Measurements from ENCODE around the gene QRICH2. TPM values are rescaled to one million over a fixed set of nuclear protein-coding genes. Genes with fewer than 3 reads are reported as not detected.
"Not testable (repeated sequence)": the region's sequence is repeated elsewhere in the genome, so short reads cannot be mapped to it uniquely, and the experiment has no call there.

QRICH2 gene
- total RNA-seq, 1 donor from 2014 or later = 3.8 TPM

DNA sequence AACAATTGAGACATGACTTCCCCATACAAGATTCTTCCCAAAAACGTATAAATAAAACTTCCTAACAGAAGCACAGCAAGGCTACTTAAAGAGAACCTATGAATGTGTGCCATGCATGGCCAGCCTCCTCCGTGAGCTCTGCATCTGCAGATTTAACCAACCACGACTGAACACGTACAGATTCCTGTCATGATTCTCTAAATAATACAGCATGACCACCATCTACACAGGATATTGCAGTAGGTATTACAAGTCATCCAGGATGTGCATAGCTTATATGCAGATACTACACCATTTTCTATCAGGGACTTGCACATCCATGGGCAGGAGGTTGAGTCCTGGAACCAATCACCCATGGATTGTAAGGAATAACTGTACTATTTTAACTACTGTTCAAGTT lies 1.4 kb upstream of the QRICH2 start:
- Histone ChIP-seq H3K4me2 (ENCODE audit: low read length) (no peak overlapping the region), H4K20me1 (ENCODE audit: insufficient read depth, low read length) (peaks cover 7% of the 10 kb centered on the region), H3K27ac (ENCODE audit: low read depth, low read length) (no peak overlapping the region), H3K27me3 (ENCODE audit: insufficient read depth, low read length) (no peaks in the 10 kb centered on the region), H3K4me1 (ENCODE audit: insufficient read depth, low read length) (no peaks in the 10 kb centered on the region), H3K79me2 (ENCODE audit: insufficient read depth, low read length) (no peaks in the 10 kb centered on the region), H3K36me3 (ENCODE audit: insufficient read depth, low read length) (peaks cover 25% of the 10 kb centered on the region), H3K9ac (ENCODE audit: low read length) (no peak overlapping the region), H2AFZ (ENCODE audit: low read depth, low read length) (no peak overlapping the region), H3K4me3 (ENCODE audit: insufficient read depth, low read depth, low read length) (no peak overlapping the region), H3K9me3 (ENCODE audit: insufficient read depth, low read depth, low read length) (no peaks in the 10 kb centered on the region)
- Mint-ChIP-seq H3K36me3 (ENCODE audit: low read depth, unreplicated experiment) (peaks cover 15% of the 10 kb centered on the region), H3K27me3 (ENCODE audit: low read depth, unreplicated experiment) (no peaks in the 10 kb centered on the region), H3K27ac (ENCODE audit: unreplicated experiment) (no peak overlapping the region), H3K9me3 (ENCODE audit: unreplicated experiment) (peaks cover 4% of the 10 kb centered on the region), H3K4me1 (ENCODE audit: low read depth, unreplicated experiment) (no peaks in the 10 kb centered on the region), H3K4me3 (ENCODE audit: unreplicated experiment) (no peak overlapping the region)
- no peak for DNase-seq (ENCODE audit: low read depth)
- TF ChIP-seq EZH2 (IDR thresholded peaks at IDR 0.05; ENCODE audit: insufficient read depth, low read length) (no peak), CTCF (IDR thresholded peaks at IDR 0.05; ENCODE audit: insufficient read depth, low read depth, low read length) (no peak)
- FAIRE-seq = no peak

DNA sequence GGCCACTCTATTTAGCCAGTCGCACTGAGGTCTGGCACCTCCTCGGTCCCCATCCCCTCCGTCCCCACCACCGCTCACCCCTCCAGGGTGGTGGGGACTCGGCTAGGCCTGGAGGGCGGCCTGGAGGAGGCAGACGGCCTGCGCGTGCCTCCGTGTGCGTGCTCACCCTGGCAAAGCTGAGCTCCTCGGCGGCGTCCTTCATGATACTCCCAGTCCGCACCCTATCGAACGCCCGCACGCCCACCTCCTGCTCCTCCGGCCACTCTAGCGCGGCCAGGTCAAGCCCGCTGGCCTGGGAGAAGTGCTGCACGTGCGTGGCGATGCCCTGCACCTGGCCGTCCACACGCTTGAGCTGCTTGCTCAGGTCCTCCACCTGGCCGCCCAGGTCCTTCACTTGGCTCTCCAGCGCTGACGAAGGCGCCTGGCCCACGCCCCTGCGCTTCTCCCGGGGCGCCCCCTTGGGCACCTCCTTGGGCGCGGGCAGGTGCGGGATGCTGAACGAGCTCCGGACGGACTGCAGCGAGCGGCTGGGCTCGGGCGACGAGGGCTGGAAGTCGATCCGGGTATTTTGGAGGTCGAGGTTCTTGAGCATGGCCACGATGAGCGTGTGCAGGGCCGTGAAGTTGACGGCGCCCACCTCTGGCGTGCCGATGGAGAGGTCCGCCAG lies 644 bp downstream of the QRICH2 start:
- H3K36me3 Mint-ChIP-seq (ENCODE audit: low read depth, unreplicated experiment) = peaks cover 12% of the 10 kb centered on the region
- H3K36me3 ChIP-seq (ENCODE audit: insufficient read depth, low read length) = peaks cover 10% of the 10 kb centered on the region
- no peak overlapping the region for H2AFZ ChIP-seq (ENCODE audit: low read depth, low read length)
- peaks cover 6% of the 10 kb centered on the region for H4K20me1 ChIP-seq (ENCODE audit: insufficient read depth, low read length)
- TF ChIP-seq CTCF (IDR thresholded peaks at IDR 0.05; ENCODE audit: insufficient read depth, low read depth, low read length) = no peak
- TF ChIP-seq EZH2 (IDR thresholded peaks at IDR 0.05; ENCODE audit: insufficient read depth, low read length) = no peak
- no peak for DNase-seq (ENCODE audit: low read depth)
- H3K27ac Mint-ChIP-seq (ENCODE audit: unreplicated experiment) = no peak overlapping the region
- no peak overlapping the region for H3K4me3 Mint-ChIP-seq (ENCODE audit: unreplicated experiment)
- H3K9me3 Mint-ChIP-seq (ENCODE audit: unreplicated experiment) = peaks cover 4% of the 10 kb centered on the region
- H3K9ac ChIP-seq (ENCODE audit: low read length) = no peak overlapping the region
- no peak for FAIRE-seq
- H3K9me3 ChIP-seq (ENCODE audit: insufficient read depth, low read depth, low read length) = no peaks in the 10 kb centered on the region
- H3K79me2 ChIP-seq (ENCODE audit: insufficient read depth, low read length) = no peaks in the 10 kb centered on the region
- no peak overlapping the region for H3K4me3 ChIP-seq (ENCODE audit: insufficient read depth, low read depth, low read length)
- no peaks in the 10 kb centered on the region for H3K27me3 Mint-ChIP-seq (ENCODE audit: low read depth, unreplicated experiment)
- no peak overlapping the region for H3K27ac ChIP-seq (ENCODE audit: low read depth, low read length)
- no peak overlapping the region for H3K4me2 ChIP-seq (ENCODE audit: low read length)
- no peaks in the 10 kb centered on the region for H3K4me1 ChIP-seq (ENCODE audit: insufficient read depth, low read length)
- H3K27me3 ChIP-seq (ENCODE audit: insufficient read depth, low read length) = no peaks in the 10 kb centered on the region
- H3K4me1 Mint-ChIP-seq (ENCODE audit: low read depth, unreplicated experiment) = no peaks in the 10 kb centered on the region

- H3K4me2 ChIP-seq (ENCODE audit: low read length); H3K4me1 ChIP-seq (ENCODE audit: insufficient read depth, low read length); H3K9me3 ChIP-seq (ENCODE audit: insufficient read depth, low read depth, low read length); H3K27ac ChIP-seq (ENCODE audit: low read depth, low read length); H4K20me1 ChIP-seq (ENCODE audit: insufficient read depth, low read length); H3K27me3 Mint-ChIP-seq (ENCODE audit: low read depth, unreplicated experiment); H3K27me3 ChIP-seq (ENCODE audit: insufficient read depth, low read length); H3K36me3 ChIP-seq (ENCODE audit: insufficient read depth, low read length); H3K4me3 Mint-ChIP-seq (ENCODE audit: unreplicated experiment); H3K27ac Mint-ChIP-seq (ENCODE audit: unreplicated experiment); H3K9ac ChIP-seq (ENCODE audit: low read length); H3K4me3 ChIP-seq (ENCODE audit: insufficient read depth, low read depth, low read length); H3K4me1 Mint-ChIP-seq (ENCODE audit: low read depth, unreplicated experiment); H3K79me2 ChIP-seq (ENCODE audit: insufficient read depth, low read length); H2AFZ ChIP-seq (ENCODE audit: low read depth, low read length); H3K9me3 Mint-ChIP-seq (ENCODE audit: unreplicated experiment); FAIRE-seq; DNase-seq (ENCODE audit: low read depth): not testable (repeated sequence)
- H3K36me3 Mint-ChIP-seq (ENCODE audit: low read depth, unreplicated experiment) = peaks cover 10% of the 10 kb centered on the region
Observed at GRCh38 chr17:76305135-76305454, 3.0 kb downstream of the QRICH2 start.

Data from astrocyte (in vitro differentiated cells and primary cell).